Stimulated activated CD4-positive, alpha-beta T cell treated with anti-CD3 and anti-CD28 coated beads, Interleukin-4, amount 100 ng/mL, for 1 hour (primary cell): Measurements from ENCODE around the gene ZNF280C.
A peak's percentile ranks its signal among the peaks of the same experiment; 100 is the strongest.

ENCODE experiments used
- DNase-seq: peaks from one replicate; pipeline ENCODE4 v3.0.0-alpha.2; 2020

The ZNF280C gene

DNA sequence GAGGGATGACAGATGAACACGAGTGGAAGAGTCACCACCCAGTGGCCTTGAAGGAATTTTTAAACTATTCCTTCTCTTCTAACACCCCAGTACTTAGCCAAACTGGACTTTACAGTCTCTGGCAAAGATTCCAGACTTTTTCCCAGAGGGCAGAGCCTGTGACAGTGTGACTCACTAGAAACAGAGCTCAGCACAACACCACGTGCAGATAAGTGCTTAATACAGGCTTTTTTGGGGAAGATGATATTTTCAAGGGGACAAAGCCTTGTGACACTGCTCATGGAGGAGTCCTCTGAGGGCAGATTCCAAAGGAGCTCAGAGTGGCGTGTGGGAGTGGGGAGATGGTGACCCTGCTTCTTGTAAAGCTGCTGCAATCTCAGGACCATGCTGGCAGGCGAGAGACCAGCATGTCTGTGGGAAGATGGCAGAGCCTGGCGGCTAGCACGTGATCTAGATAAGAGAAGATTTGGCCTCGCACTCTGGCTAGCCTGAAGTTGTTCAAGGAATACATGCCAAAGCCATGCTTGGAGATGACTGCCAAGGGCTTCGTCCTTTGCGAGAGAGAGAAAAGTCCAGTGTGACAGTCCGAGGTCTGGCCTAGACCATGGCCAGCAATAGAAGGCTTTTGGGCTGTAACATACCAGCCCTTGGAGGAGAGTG lies 94.5 kb downstream of the ZNF280C start:
- DNase-seq: no peak

DNA sequence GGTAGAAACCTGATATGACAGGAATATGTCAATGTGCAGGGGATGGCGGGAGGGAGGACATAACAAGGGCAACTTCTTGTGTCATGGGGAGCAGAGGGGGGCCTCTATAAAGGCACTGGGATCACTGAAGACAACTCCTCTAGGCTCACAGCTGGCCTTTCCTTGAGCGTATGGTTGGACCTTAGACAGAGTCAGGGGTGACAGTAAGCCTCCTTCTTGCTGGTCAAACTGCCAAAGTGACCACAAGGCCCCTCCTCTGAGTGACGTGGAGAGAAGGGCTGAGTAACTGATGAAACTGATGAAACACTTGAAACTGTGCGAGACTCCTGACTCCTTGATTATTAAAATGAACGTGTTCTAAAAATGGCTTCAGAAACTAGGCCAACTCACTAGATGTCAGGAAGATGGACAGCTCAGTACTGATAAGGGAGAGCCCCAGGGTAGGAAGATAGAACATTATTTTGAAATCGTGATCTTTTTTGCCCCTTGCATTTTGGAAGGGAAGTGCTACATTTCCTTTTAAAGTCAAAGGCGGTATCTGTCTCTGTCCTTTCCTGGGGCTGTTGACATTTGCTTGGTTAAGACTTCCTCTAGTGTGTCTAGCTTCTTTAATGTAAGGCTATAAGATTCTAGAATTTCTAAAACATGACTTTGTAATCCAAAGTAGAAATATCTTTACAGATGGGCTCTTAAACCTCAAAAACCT lies 95.4 kb downstream of the ZNF280C start:
- peak; percentile 4 for DNase-seq

DNA sequence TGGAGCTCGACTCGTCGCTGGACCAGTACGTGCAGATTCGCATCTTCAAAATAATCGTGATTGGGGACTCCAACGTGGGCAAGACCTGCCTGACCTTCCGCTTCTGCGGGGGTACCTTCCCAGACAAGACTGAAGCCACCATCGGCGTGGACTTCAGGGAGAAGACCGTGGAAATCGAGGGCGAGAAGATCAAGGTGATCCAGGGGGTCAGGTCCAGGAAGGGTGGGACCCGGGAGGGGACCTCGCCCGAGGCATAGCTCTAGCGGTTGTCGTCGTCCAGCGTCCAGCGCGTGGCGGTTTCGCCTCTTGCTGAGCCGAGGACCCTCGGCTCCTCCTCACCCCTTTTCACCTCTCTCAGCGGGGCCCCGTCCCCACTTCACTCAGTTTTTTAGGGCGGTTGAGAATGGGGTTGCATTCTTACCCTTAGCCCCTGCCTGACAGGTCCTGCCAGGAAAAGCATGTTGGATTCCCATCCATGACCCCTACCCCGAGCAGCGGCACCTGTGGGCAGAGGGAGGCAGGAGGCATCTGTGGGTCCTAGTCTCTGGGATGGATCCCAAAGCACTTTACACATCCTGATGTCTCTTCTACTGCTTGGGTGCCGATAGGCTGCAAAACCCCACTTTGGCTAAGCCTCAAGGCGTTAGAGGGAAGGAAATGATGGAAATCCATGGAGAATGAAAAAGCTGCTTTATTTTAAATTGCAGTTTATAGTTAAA lies 96.4 kb downstream of the ZNF280C start:
- no peak for DNase-seq

DNA sequence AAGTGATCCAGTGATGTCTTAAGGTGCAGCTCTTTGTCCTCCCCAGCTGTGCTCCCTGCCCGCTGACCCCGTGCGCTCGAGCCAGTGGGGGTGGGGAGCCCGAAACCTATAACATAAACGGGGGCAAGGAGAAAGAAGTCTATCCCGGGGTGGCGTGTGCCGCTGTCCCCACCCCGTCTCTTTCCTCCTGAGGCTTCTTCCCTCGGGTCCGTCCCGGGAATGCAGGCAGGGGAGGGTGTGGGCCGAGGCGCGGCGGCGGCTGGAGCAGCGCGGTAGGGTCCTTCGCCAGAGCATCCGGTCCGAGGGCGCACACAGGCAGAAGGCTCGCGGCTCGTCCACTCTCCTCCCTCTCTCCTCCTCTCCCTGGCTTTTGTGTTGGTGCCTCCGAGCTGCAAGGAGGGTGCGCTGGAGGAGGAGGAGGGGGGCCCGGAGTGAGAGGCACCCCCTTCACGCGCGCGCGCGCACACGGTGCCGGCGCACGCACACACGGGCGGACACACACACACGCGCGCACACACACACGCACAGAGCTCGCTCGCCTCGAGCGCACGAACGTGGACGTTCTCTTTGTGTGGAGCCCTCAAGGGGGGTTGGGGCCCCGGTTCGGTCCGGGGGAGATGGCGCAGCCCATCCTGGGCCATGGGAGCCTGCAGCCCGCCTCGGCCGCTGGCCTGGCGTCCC lies 97.1 kb downstream of the ZNF280C start, which contains the start of gene RAB33A:
Gene RAB33A (plus strand): TSS at position 517 of the 681 bp plus-strand sequence. CDS start 101 bp downstream, at position 618.
- peak; percentile 40 for DNase-seq

DNA sequence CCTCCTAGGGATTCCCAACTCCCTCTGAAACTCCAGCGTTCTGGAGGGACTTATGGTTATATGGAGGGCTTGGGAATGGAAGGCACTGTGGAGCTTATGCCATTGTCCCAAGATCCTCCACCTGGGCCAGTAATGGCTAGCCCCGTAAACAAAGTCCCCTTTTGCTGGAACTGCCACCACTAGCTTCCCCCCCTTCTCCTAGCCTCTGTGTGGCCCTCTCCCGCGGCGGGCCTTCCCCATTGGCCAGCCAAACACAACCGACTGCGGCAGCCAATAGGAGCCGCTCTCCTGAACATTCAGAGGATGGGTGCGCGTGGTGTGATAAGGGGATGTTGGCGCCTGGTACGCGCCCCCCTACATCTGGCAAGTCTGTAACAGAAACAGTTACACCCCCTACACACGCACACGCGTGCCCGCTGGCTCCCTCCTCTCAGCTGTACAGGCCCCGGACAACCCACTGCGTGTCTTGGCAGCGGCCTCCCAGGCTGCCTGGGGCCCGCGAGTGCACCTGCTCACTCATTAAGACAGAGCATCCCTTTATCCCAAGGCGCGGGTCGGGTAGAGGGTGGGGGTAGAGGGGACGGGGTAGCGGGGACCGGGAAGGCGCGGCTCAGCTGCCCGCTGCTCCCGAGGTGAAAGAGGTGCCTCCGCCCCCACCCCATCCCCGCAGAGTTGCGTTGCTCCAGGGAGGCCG lies 97.8 kb downstream of the ZNF280C start:
- peak; percentile 59 for DNase-seq

DNA sequence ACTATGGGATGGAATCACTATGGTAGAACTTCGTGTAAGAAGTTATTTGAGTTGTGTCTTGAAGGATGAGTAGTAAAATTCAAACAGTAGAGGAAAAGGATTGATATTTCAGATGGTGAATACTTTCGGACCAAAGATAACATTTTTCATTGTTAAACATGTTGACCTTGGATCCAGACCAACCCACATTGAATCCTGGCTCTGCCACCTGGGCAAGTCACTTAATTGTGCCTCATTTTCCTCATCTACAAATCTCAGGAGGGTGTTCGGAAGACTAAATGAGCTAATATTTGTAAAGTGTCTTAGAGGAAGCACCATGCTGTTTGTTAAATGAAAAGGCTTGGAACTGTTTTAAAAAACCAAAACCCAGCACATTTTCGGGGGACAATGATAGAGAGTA lies 101.7 kb downstream of the ZNF280C start:
- no peak for DNase-seq

DNA sequence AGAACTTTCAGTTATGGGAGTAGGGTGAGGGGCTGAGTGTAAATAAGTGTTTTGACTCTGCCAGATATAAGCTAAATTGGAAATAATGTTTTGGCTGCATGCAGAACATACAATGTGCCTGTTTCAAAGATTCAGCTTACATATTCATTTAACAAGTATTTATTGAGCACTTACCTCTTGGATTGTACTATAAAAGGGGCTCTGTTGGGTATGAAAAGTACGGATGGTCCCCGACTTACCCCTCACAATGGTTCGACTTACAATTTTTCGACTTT lies 102.3 kb downstream of the ZNF280C start:
- no peak for DNase-seq

DNA sequence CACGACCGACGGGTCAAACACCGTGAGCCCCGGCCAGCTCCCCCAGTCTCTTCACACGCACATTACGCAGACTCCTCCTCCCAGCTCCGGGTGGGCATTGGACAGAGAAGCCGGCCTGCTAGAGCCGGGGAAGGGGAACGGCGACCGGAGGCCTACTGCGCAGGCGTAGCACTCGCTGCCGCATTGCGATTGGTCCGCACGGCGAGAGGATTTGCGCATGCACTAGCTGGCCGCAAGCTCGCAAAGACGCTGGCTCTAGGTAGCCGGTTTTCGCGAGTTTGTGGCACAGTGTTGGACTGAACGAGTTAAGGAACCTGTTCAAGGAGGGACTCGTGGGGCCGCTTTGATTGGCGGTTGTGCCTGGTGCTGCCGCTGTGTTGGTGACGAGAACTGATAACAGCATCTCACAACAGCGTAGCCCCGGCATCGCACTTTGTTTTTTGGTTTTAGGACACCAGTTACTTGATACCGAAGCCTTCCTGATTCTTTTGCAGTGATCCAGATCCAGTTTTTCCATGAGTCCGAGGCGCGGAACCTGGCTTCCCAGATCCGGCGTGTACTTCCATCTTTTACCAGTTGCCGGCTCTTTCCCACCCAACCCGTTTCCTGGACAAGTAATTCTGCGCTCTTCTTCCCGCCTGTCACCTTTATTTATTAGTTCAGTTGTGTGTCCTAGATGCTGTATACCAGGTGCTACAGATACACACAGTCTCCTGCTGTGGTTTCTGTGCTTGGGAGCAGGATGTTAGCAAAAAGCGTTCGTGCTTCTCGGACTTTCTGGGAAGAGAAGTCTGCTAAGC lies 102.8 kb downstream of the ZNF280C start, which contains the start of gene AIFM1:
Gene AIFM1 (minus strand): TSS at position 139 of the 800 bp plus-strand sequence. CDS start 185 bp downstream, outside the sequence.
- peak; percentile 84 for DNase-seq

DNA sequence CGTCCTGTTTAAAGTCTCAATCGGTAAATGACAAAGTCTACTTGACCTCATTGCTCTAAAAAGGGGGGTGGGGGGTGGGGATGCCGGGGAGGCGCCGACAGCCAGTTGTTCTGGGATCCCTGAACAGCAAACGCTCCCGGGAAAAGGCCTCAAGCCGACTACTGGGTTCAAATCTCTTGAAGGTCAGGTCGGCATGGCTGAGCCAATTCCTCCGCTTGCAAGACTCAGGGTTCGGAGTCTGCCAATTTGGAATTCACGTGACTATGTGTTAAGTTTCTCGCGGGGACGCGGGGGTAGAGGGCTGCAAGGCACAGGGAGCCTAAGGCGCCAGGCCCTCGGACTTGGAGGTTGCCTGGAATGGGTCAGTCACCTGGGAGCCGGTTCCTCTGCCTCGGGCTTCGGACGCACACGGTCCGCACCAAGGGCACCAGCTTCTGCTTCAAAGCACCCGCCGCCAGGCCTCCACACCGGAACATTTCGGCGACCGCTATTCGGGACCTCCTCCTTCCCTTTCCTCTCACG lies 103.5 kb downstream of the ZNF280C start:
- no peak for DNase-seq

DNA sequence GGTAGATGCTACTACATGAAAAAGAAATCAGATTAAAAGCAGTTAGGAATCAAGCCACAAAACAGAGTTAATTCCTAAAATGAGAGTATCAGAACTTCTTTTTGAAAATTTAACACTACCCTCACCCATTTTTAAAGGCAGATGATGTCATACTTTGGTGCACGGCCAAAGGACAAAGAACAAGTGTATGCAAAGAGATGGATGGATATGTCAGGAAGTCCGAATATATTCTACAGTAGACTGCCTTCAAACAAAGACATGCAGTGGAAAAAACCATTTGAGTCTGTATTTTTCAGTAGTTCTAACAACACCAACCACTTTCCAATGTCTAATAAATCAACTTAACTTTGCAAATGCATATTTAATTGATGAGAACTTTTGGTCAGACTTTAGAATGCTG lies 105.3 kb downstream of the ZNF280C start:
- no peak for DNase-seq

DNA sequence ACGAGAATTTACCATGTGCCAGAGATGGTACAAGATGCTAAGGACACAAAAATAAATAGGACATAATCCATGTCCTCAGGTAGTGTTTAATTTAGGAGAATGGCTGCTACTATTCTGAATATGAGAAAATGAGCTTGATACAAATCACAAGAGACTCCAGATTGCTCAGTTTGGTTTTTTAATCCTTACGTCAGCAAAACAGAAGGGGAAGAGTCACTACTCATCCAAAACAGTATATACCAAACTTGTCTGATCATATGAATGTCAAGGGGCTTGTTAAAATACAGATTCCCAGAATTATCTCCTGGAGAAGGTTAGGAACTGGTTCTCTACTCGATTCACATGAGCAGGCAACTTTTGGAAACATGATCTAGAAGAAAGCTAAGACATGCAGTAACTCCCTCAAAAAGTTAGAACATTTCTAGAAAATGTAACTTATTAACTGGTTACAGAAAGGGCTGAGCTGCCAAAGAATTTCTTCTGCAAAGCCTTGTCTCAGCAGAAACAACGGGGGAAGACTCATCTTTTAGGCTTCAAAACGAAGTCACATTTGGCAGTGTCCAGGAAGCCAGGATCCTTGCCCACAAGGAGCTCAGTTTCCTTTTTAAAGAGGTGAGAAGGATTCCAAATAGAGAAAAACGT lies 106.5 kb downstream of the ZNF280C start:
- no peak for DNase-seq

DNA sequence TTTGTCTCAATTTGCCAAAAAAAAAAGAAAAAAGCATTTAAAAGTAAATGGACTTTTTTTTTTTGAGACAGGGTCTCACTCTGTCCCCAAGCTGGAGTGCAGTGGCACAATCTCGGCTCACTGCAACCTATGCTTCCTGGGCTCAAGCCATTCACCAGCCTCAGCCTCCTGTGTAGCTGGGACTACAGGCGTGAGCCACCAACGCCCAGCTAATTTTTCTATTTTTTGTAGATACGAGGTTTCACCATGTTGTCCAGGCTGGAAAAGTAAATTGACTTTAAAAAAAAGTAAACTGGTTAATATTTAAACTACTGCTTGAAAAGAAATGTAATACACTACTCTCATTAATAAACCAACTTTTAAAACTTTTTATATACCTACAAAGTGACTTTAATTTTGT lies 108.9 kb downstream of the ZNF280C start:
- DNase-seq: no peak

DNA sequence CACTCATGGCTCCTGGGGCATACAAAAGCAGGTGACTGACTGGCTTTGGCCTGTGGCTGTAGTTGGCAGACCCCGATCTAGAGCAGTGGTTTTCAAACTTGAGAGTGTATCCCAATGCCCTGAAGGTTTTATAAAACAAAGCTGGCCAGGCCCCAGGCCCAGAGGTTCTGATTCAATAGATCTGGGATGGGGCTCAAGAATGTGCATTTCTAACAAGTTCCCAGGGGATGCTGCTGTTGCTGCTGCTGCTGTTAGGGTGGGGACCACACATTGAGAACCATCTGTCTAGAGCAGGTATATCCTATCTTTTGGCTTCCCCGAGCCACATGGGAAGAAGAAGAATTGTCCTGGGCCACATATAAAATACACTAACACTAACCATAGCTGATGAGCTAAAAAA lies 110.4 kb downstream of the ZNF280C start:
- no peak for DNase-seq

DNA sequence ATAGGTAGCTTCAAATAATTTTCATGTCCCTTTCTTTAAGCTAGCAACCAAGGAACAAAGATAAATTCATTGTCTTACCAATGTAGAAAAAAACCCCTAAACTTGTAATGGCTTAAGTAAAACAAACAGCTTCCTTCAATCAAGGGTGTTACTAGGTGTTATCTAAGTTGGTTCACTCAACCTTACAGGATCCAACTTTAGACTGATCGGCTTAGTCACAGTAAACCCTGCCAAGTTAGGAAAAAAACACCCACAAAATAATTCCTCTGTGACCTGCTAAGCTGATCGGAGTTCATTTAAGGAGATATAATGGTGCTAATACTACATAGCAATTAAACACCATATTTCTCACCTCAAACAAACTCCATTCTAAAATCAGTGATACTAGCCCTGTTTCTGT lies 113.1 kb downstream of the ZNF280C start:
- DNase-seq: no peak
